NK-92 (cell line): ENCODE data around the gene STXBP5.

ENCODE experiments used
- DNase-seq: peaks from one replicate; lab custom pipeline; 2025; ENCODE audit not compliant: unreplicated experiment; lab: John Stamatoyannopoulos, UW

The STXBP5 gene

GRCh38 chr6:147209762-147210449, 5.7 kb downstream of the STXBP5 start:
- no peak for DNase-seq

- DNase-seq = no peak
Measured at GRCh38 chr6:147211349-147211748, 7.1 kb downstream of the STXBP5 start.

GRCh38 chr6:147211831-147212230, 7.6 kb downstream of the STXBP5 start:
- no peak for DNase-seq

GRCh38 chr6:147212622-147213021, 8.4 kb downstream of the STXBP5 start:
- DNase-seq = no peak

GRCh38 chr6:147213772-147214171, 9.6 kb downstream of the STXBP5 start:
- DNase-seq = no peak

- DNase-seq = no peak
Measured at GRCh38 chr6:147214248-147215227, 10.3 kb downstream of the STXBP5 start.

GRCh38 chr6:147216915-147217314, 12.7 kb downstream of the STXBP5 start:
- no peak for DNase-seq

- no peak for DNase-seq
Measured at GRCh38 chr6:147217840-147218404, 13.7 kb downstream of the STXBP5 start.

GRCh38 chr6:147218797-147219196, 14.6 kb downstream of the STXBP5 start:
- DNase-seq = no peak

GRCh38 chr6:147219463-147219862, 15.2 kb downstream of the STXBP5 start:
- DNase-seq = no peak

- no peak for DNase-seq
Measured at GRCh38 chr6:147220345-147220744, 16.1 kb downstream of the STXBP5 start.

- no peak for DNase-seq
Measured at GRCh38 chr6:147221739-147222138, 17.5 kb downstream of the STXBP5 start.

GRCh38 chr6:147222160-147222838, 18.1 kb downstream of the STXBP5 start:
- DNase-seq = no peak

GRCh38 chr6:147223736-147224135, 19.5 kb downstream of the STXBP5 start:
- DNase-seq = no peak

- DNase-seq = no peak
Measured at GRCh38 chr6:147226163-147226724, 22.0 kb downstream of the STXBP5 start.

GRCh38 chr6:147226877-147227276, 22.7 kb downstream of the STXBP5 start:
- no peak for DNase-seq

GRCh38 chr6:147227770-147228320, 23.6 kb downstream of the STXBP5 start:
- no peak for DNase-seq

GRCh38 chr6:147231589-147231988, 27.4 kb downstream of the STXBP5 start:
- DNase-seq = no peak

GRCh38 chr6:147234685-147235084, 30.5 kb downstream of the STXBP5 start:
- DNase-seq = no peak

GRCh38 chr6:147238164-147238563, 33.9 kb downstream of the STXBP5 start:
- DNase-seq = no peak

GRCh38 chr6:147238906-147239305, 34.7 kb downstream of the STXBP5 start:
- DNase-seq = no peak
